Adrenal gland (tissue), 12 donors: ENCODE results near the gene ATP9A. TPM values are rescaled to one million over a fixed set of nuclear protein-coding genes. Genes with fewer than 3 reads are reported as not detected.

Experiments used
- DNase-seq, 7 donors: peaks; one replicate each; pipeline ENCODE4 v3.0.0-alpha.2; 2019 to 2020
- H3K27ac ChIP-seq, 5 donors: fragments of 200-600 bp; sonication (generic) in 4 of 5; 1 replicate in 3 of 5; 2 replicates in 2 of 5; pipeline versions ENCODE4 v1.5.1 to v1.8.0; 2016 to 2020; ENCODE audit warnings: mild to moderate bottlenecking in 1 of 5
- H3K27me3 ChIP-seq: fragments of 200-600 bp; 2 replicates; pipeline ENCODE4 v1.8.0; 2021
- H3K36me3 ChIP-seq, 2 donors: fragments of 200-600 bp; replicated peaks in 1 of 2; 1 replicate in 1 of 2; 2 replicates in 1 of 2; pipeline versions ENCODE4 v1.5.1 to v1.8.0; 2018 to 2022
- H3K4me1 ChIP-seq, 2 donors: fragments of 200-600 bp; replicated peaks in 1 of 2; 1 replicate in 1 of 2; 2 replicates in 1 of 2; pipeline versions ENCODE4 v1.5.1 to v1.8.0; 2018 to 2021
- H3K4me3 ChIP-seq, 4 donors: fragments of 200-600 bp; sonication (generic) in 3 of 4; one replicate each; pipeline ENCODE4 v1.5.1; 2016 to 2018
- H3K9me3 ChIP-seq, 3 donors: fragments of 200-600 bp; sonication (generic) in 1 of 3; replicated peaks in 1 of 3; 1 replicate in 2 of 3; 2 replicates in 1 of 3; pipeline versions ENCODE4 v1.5.1 to v1.8.0; 2016 to 2021
- CTCF ChIP-seq, 6 experiments: fragments of 450-650 bp in 4 of 6; fragments of 200-600 bp in 2 of 6; sonication (generic) in 1 of 6; IDR thresholded peaks; 1 replicate in 5 of 6; 2 replicates in 1 of 6; pipeline versions ENCODE4 v1.5.1 to v1.8.0; 2016 to 2021; ENCODE audit warnings: antibody characterized with exemption in 6 of 6, mild to moderate bottlenecking in 2 of 6, moderate library complexity in 1 of 6
- POLR2A ChIP-seq, 2 donors: fragments of 450-650 bp; IDR thresholded peaks; one replicate each; pipeline ENCODE4 v1.6.1; 2017; ENCODE audit warnings: antibody characterized with exemption in 2 of 2, mild to moderate bottlenecking in 2 of 2, moderate library complexity in 1 of 2
- WGBS, 4 donors: extraction: QIAGEN DNeasy Blood & Tissue Kit in 2 of 4; methylation state at CpG; one replicate each; pipeline versions ENCODE4 v1.1.5 to v1.1.7; 2013 to 2017; 5-methylcytosine and 5-hydroxymethylcytosine counted together
- intact Hi-C, 2 donors: fragments of 100-400 bp; cut with DNase I; formaldehyde crosslinking; loops; one replicate each; pipeline versions ENCODE4 v1.14.1 to v1.15.0; 2022 to 2023
- polyA plus RNA-seq, 3 donors: library from polyadenylated mRNA; stranded (reverse); fragments of 200-250 nt in 2 of 3; fragments of 350-450 nt in 1 of 3; fragmentation: Illumina TruSeq in 1 of 3; extraction: RNeasy Lipid Tissue Mini Kit (QIAGEN cat#74804) in 1 of 3; gene quantifications; one replicate each; pipeline ENCODE4 v1.2.3, GENCODE V29; 2013 to 2014
- total RNA-seq, 9 donors: library from RNA; depleted of rRNA in 4 of 9; stranded (reverse); fragments of >200 nt in 4 of 9; fragments of 120-200 nt in 1 of 9; fragmentation: NEBNext Ultra II Directional in 1 of 9; extraction: Animal tissue kit (Norgen Biotek cat#: 25700) in 1 of 9; gene quantifications; one replicate each; pipeline versions ENCODE4 v1.1.0 to v1.2.4, GENCODE V29; 2013 to 2023
- donor health status: healthy with polysubstance abuse.
- donor health status: Bipolar disorder and iron deficiency.
- donor health status: DM: yes; HTN: yes; CAD: no.
- donor health status: DM: no; HTN: no; CAD: no.
- donor health status: DM: no; HTN: no; CAD: no.
- donor health status: DM: yes; HTN: yes; CAD: no.

The ATP9A gene
- total and polyA plus RNA-seq, 12 donors, result 3.7 to 34.5 (median 16.7) TPM

GRCh38 chr20:51715856-51716185, 52.4 kb downstream of the ATP9A start:
- H3K9me3 ChIP-seq, result no peaks in the 10 kb centered on the region
- H3K36me3 ChIP-seq, result no peaks in the 10 kb centered on the region
- WGBS, 4 donors, result 86 to 94% (median 89%) methylated on average over 1 of the region's 1 CpG
- no peak overlapping the region for H3K27ac ChIP-seq
- TF ChIP-seq POLR2A (IDR thresholded peaks at IDR 0.05), result no peak
- no peak for TF ChIP-seq CTCF (IDR thresholded peaks at IDR 0.05)
- intact Hi-C loops, result no loop called here
- H3K27me3 ChIP-seq, result no peaks in the 10 kb centered on the region
- H3K4me3 ChIP-seq, result no peak overlapping the region
- DNase-seq, result no peak
- no peaks in the 10 kb centered on the region for H3K4me1 ChIP-seq

- no peaks in the 10 kb centered on the region for H3K27me3 ChIP-seq
- intact Hi-C loops, result no loop called here
- TF ChIP-seq CTCF (IDR thresholded peaks at IDR 0.05) (no peak), POLR2A (IDR thresholded peaks at IDR 0.05) (no peak)
- no peaks in the 10 kb centered on the region for H3K36me3 ChIP-seq
- H3K4me3 ChIP-seq, result no peak overlapping the region
- WGBS, 4 donors, result 63 to 78% (median 75%) methylated on average over 10 of the region's 10 CpGs
- no peaks in the 10 kb centered on the region for H3K4me1 ChIP-seq
- no peaks in the 10 kb centered on the region for H3K9me3 ChIP-seq
- H3K27ac ChIP-seq, result no peak overlapping the region
- no peak for DNase-seq
Measured at GRCh38 chr20:51715163-51715855, 52.9 kb downstream of the ATP9A start.

GRCh38 chr20:51713213-51713598, 55.0 kb downstream of the ATP9A start:
- H3K4me1 ChIP-seq, result no peaks in the 10 kb centered on the region
- TF ChIP-seq POLR2A (IDR thresholded peaks at IDR 0.05) (no peak), CTCF (IDR thresholded peaks at IDR 0.05) (no peak)
- H3K27ac ChIP-seq, result no peak overlapping the region
- intact Hi-C loops, result no loop called here
- no peak for DNase-seq
- no peak overlapping the region for H3K4me3 ChIP-seq
- H3K27me3 ChIP-seq, result no peaks in the 10 kb centered on the region
- WGBS, 4 donors, result 79 to 93% (median 82%) methylated on average over 4 of the region's 4 CpGs
- no peaks in the 10 kb centered on the region for H3K36me3 ChIP-seq
- no peaks in the 10 kb centered on the region for H3K9me3 ChIP-seq

- no peak overlapping the region for H3K27ac ChIP-seq
- intact Hi-C loops, result no loop called here
- peak; percentile 19 to 55 (median 31) for DNase-seq
- H3K4me1 ChIP-seq, result no peaks in the 10 kb centered on the region
- H3K9me3 ChIP-seq, result no peaks in the 10 kb centered on the region
- no peaks in the 10 kb centered on the region for H3K36me3 ChIP-seq
- WGBS, 4 donors, result 57 to 71% (median 59%) methylated on average over 16 to 24 of the region's 24 CpGs
- H3K4me3 ChIP-seq, result no peak overlapping the region
- TF ChIP-seq POLR2A (IDR thresholded peaks at IDR 0.05), result no peak
- TF ChIP-seq CTCF (IDR thresholded peaks at IDR 0.05), result peak in 5 of 6 experiments; percentile 10 to 45 (median 41)
- no peaks in the 10 kb centered on the region for H3K27me3 ChIP-seq
Measured at GRCh38 chr20:51712501-51713212, 55.5 kb downstream of the ATP9A start.
